PFSK-1 (cell line): Measurements from ENCODE around the gene SLC39A9.

Source experiments
- SIN3A ChIP-seq: IDR thresholded peaks from 2 replicates; pipeline ENCODE4 v1.6.1; 2012; ENCODE audit warnings: mild to moderate bottlenecking, low read length, moderate library complexity, borderline replicate concordance; ENCODE audit not compliant: insufficient read depth
- TF ChIP-seq, protein P1 (sequence below), 2 experiments: IDR thresholded peaks; 2 replicates each; pipeline versions ENCODE4 v1.6.1 to v1.8.0; 2011 to 2012; ENCODE audit warnings: low read depth in 2 of 2, low read length in 2 of 2, control low read depth in 1 of 2, inconsistent platforms in 1 of 2, mild to moderate bottlenecking in 1 of 2, moderate library complexity in 1 of 2; ENCODE audit not compliant: insufficient read depth in 1 of 2

DNA sequence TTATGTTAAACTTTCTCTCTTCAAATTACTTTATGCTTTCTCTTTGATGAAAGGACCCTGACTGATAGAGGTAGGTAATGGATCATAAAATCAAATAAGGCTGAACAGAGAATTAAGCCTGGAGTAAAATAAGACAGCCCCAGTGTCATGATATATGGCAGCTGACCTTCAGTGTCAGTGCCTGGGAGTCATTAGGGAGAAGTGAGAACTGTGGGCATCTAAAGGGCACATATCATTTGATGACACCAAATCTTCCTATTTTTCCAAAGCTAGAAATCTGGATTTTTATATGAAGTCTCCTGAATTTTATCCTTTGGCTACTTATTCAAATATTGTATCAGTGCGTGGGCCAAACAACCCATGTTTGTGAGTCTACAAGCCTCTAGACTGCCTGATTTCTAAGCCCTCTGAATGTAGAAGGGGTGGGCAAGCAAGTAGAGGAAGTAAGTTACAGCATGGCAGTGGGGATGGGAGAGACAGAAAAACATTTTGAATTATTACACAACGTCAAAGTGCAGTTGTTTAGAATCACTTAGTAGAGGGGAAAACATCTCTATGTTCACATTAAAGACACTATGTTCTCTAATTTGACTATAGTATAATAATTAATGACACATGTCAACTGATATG is 10.0 kb downstream of the SLC39A9 start:
- TF ChIP-seq, protein P1, sequence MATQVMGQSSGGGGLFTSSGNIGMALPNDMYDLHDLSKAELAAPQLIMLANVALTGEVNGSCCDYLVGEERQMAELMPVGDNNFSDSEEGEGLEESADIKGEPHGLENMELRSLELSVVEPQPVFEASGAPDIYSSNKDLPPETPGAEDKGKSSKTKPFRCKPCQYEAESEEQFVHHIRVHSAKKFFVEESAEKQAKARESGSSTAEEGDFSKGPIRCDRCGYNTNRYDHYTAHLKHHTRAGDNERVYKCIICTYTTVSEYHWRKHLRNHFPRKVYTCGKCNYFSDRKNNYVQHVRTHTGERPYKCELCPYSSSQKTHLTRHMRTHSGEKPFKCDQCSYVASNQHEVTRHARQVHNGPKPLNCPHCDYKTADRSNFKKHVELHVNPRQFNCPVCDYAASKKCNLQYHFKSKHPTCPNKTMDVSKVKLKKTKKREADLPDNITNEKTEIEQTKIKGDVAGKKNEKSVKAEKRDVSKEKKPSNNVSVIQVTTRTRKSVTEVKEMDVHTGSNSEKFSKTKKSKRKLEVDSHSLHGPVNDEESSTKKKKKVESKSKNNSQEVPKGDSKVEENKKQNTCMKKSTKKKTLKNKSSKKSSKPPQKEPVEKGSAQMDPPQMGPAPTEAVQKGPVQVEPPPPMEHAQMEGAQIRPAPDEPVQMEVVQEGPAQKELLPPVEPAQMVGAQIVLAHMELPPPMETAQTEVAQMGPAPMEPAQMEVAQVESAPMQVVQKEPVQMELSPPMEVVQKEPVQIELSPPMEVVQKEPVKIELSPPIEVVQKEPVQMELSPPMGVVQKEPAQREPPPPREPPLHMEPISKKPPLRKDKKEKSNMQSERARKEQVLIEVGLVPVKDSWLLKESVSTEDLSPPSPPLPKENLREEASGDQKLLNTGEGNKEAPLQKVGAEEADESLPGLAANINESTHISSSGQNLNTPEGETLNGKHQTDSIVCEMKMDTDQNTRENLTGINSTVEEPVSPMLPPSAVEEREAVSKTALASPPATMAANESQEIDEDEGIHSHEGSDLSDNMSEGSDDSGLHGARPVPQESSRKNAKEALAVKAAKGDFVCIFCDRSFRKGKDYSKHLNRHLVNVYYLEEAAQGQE (IDR thresholded peaks at IDR 0.05; ENCODE audit: insufficient read depth in 1 of 2, low read depth in 2 of 2, low read length in 2 of 2): no peak
- TF ChIP-seq SIN3A: no peak
